Hematopoietic multipotent progenitor cell treated with erythropoietin and hydrocortisone succinate and interleukin-3 and kit ligand, for 17 days (in vitro differentiated cells): ENCODE measurements around the gene ZNF112.

Source experiments
- DNase-seq: peaks from one replicate; pipeline ENCODE4 v3.0.0-alpha.2; 2015; ENCODE audit warnings: low spot score

The ZNF112 gene

DNA sequence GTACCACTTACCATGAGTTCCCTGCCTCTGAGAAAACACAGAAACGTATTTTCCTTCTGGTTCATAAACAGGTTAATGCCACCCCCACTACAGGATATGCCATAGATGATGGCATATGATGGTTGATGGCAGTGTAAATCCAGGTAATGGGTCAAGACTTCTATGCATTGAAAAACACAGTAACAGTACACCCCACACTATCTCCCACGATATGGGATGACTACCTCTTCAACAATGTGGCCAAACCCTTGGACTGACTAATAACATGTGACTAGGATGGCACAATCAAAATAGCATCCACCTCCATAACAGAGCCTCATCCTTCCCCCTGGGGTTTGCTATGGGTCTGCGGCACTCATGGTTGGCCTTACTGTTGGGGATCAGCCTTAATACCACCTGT lies 73.6 kb downstream of the ZNF112 start:
- no peak for DNase-seq

GRCh38 chr19:44280916-44281315 lies 75.6 kb downstream of the ZNF112 start:
- no peak for DNase-seq

- no peak for DNase-seq
These were observed 78.2 kb downstream of the ZNF112 start for GRCh38 chr19:44278181-44278690.

DNA sequence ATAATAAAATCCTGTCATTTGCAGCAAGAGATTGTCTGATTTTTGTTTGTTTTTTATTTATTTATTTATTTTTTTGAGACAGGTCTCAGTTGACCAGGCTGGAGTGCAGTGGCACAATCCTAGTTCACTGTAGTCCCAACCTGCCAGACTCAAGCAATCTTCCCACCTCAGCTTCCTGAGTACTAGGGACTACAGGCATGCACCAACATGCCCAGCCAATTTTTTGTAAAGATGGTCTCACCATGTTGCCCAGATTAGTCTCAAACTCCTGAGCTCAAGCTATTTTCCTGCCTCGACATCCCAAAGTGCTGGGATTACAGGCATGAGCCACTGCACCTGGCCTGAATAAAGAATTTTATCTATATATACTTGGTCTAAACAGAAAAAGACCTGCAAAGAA lies 79.1 kb downstream of the ZNF112 start:
- DNase-seq = no peak
